ELR (cell line): ENCODE results near the gene KRTAP9-3.
"Not testable (repeated sequence)": the region's sequence is repeated elsewhere in the genome, so short reads cannot be mapped to it uniquely, and the experiment has no call there.

Source experiments
- DNase-seq: peaks from one replicate; pipeline ENCODE4 v3.0.0-alpha.2; 2015; ENCODE audit warnings: low read depth

KRTAP9-3 gene

GRCh38 chr17:41251261-41251660 is 19.0 kb downstream of the KRTAP9-3 start:
- no peak for DNase-seq

- DNase-seq: peak; percentile 14
Measured at GRCh38 chr17:41254861-41255260, 22.6 kb downstream of the KRTAP9-3 start.

DNA sequence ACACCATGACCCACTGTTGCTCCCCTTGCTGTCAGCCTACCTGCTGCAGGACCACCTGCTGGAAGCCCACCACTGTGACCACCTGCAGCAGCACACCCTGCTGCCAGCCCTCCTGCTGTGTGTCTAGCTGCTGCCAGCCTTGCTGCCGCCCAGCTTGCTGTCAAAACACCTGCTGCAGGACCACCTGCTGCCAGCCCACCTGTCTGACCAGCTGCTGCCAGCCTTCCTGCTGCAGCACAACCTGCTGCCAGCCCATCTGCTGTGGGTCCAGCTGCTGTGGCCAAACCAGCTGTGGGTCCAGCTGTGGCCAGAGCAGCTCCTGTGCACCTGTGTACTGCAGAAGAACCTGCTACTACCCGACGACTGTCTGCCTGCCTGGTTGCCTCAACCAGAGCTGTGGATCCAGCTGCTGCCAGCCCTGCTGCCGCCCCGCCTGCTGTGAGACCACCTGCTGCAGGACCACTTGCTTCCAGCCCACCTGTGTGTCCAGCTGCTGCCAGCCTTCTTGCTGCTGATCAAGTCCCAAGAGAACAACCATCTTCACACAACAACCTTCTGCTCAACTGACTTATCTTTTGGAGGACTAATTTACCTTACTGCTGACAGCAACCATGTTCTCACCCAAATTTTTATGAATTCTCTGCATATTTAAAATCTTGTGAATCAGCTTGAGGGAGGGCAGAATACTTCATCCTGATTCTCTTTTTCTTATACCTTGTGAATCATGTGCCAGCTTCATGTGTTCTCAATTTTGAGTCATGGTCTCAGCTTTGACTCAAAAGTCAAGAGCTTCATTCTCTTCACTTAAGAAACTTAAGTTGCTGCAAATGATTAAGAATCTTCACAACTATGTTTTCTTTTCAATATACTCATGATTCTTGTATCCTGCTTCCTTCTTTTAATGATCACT is 23.4 kb downstream of the KRTAP9-3 start, which contains the start of gene KRTAP9-9:
Gene KRTAP9-9 (plus strand): TSS at position 4 of the 910 bp plus-strand sequence.
- DNase-seq: peak; percentile 12

GRCh38 chr17:41256291-41256685 is 24.0 kb downstream of the KRTAP9-3 start:
- no peak for DNase-seq

- DNase-seq: no peak
Measured at GRCh38 chr17:41258406-41258805, 26.2 kb downstream of the KRTAP9-3 start.

DNA sequence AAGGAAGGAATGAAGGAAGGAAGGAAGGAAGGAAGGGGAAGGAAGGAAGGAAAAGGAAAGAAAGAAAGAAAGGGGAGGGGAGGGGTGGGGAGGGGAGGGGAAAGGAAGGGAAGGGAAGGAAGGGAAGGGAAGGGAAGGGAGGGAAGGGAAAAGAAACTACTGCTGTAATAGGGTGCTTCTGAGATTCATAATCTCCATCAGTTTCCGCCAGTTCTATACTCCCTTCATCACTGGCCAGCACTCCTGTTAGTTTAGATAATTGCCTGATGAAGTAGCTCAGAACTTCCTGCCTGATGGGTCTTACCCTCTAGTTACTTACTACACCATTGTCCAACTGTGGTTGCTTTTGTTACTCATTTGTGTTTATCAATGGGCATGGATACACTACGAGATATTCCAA is 31.0 kb downstream of the KRTAP9-3 start:
- no peak for DNase-seq

- DNase-seq: no peak
Measured at GRCh38 chr17:41264599-41264998, 32.4 kb downstream of the KRTAP9-3 start.

DNA sequence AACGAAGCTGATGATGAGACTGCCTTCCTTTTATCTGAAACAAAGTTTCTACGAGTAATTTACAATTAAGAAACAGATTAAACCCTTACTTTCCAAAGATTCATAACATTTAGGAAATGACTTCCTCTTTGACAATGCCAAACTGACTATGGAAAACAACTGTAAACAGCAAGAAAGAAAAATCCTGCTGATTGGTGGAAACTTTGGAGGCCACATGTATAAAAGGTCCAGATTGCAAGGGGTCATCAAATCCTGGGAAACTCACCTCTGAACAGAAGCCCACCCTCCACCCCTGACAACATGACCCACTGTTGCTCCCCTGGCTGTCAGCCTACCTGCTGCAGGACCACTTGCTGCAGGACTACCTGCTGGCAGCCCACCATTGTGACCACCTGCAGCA is 32.8 kb downstream of the KRTAP9-3 start, which contains the start of gene KRTAP9-6:
Gene KRTAP9-6 (plus strand): TSS at position 301 of the 400 bp plus-strand sequence. CDS start 0 bp downstream, at position 301.
- DNase-seq: no peak

DNA sequence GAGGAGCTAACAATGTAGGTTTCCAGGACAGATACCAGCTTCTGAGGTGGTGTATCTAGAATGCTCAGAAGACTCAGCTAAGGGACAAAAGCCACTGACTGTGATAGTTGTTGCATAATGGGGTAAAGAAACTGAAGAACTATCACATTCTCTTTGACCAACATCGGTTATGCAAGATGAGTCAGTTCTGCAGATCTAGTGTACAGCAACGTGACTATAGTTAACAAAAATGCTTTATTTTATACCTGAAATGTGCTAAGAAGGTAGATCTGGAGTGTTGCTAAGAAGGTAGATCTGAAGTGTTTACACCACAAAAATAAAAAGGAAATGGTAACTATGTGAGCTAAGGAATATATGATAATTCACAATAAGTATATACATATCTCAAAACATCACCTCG is 35.5 kb downstream of the KRTAP9-3 start:
- DNase-seq: peak; percentile 55

DNA sequence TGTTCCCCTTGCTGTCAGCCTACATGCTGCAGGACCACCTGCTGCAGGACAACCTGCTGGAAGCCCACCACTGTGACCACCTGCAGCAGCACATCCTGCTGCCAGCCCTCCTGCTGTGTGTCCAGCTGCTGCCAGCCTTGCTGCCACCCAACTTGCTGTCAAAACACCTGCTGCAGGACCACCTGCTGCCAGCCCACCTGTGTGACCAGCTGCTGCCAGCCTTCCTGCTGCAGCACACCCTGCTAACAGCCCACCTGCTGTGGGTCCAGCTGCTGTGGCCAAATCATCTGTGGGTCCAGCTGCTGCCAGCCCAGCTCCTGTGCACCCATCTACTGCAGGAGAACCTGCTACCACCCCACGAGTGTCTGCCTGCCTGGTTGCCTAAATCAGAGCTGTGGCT is 39.1 kb downstream of the KRTAP9-3 start:
- DNase-seq: not testable (repeated sequence)

DNA sequence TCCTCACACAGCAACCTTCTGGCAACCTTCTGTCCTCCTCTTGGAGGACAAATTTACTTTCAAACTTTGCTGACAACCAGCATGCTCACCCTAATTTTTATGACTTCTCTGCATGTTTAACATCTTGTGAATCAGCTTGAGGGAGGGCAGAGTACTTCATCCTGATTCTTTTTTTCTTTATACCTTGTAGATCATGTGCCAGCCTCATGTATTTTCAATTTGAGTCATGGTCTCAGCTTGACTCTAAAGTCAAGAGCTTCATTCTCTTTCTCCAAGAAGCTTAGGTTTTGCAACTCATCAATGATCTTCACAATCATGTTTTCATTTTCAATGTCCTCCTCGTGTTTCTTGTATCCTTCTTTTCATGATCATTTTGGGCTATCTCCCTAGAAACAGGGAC is 39.6 kb downstream of the KRTAP9-3 start:
- no peak for DNase-seq

DNA sequence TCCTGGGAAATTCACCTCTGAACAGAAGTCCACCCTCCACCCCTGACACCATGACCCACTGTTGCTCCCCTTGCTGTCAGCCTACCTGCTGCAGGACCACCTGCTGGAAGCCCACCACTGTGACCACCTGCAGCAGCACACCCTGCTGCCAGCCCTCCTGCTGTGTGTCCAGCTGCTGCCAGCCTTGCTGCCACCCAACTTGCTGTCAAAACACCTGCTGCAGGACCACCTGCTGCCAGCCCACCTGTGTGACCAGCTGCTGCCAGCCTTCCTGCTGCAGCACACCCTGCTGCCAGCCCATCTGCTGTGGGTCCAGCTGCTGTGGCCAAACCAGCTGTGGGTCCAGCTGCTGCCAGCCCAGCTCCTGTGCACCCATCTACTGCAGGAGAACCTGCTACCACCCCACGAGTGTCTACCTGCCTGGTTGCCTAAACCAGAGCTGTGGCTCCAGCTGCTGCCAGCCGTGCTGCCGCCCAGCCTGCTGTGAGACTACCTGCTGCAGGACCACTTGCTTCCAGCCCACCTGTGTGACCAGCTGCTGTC is 43.5 kb downstream of the KRTAP9-3 start, which contains the start of gene KRTAP9-7:
Gene KRTAP9-7 (plus strand): TSS at position 51 of the 543 bp plus-strand sequence. CDS start 0 bp downstream, at position 51.
- DNase-seq: not testable (repeated sequence)

DNA sequence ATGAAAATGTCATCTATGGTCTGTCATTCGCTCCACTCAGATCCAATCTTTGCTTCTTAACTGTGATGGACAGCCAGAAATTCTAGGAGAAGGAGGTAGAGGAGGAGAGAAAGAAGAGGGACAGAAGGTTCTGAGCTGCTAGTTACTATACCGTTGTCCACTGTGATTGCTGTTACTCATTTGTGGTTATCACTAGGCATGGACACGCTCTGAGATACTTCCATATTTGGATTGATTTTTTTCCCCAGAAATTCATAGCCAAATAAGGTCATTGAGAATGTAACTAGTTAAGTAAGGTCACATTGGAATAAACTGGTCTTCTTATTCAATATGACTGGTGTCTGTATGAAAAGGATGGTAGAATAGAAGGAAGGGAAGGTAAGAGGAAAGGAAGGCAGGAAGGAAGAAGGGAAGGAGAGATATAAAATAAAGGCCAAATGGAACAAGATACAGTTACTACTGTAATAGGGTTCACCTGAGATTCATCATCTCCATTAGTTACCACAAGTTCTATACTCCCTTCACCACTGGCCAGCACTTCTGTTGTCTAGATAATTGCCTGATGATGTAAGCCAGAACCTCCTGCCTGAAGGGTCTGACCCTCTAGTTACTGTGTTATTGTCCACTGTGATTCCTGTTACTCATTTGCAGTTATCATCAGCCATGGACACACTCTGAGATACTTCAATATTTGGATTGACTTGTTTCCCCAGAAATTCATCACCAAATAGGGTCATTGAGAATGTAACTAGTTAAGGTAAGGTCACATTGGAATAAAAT is 46.1 kb downstream of the KRTAP9-3 start:
- DNase-seq: no peak
